Measurements from ENCODE around the gene UCHL3. TPM values are rescaled to one million over a fixed set of nuclear protein-coding genes. Genes with fewer than 3 reads are reported as not detected.

The UCHL3 gene
- total and polyA plus RNA-seq, 9 of the 15 experiments (the other 6 are each of a cell fraction or from before 2014, with no cell fraction given): 42.2 to 112 (median 85.4) TPM

DNA sequence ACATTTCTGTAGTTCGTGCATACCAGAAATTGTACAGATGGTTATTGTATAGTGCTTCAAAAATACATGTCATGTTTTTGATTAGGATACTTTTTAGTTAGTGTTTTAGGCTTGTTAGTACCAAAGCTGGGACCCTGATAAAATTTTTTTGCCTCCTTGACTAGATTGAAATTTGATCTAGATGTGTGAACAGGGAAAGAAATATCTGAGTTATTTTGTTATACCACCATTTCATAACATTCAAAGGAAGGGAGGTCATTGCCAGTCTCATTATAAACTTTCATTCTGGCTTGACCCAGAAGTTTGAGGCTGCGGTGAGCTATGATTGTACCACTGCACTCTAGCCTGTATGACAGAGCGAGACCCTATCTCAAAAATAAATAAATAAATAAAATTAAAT lies 95.5 kb downstream of the UCHL3 start:
- H3K79me2 ChIP-seq (ENCODE audit: control insufficient read depth, insufficient read depth, low read length): no peaks in the 10 kb centered on the region
- H3K9me3 ChIP-seq (replicated peaks; ENCODE audit: control insufficient read depth, insufficient read depth, low read depth, low read length): no peaks in the 10 kb centered on the region
- H3K36me3 ChIP-seq (ENCODE audit: control insufficient read depth, insufficient read depth, low read length): no peaks in the 10 kb centered on the region
- BruUV-seq (replicated peaks): no TSS peak
- H3K27me3 ChIP-seq (ENCODE audit: control insufficient read depth in 2 of 2, insufficient read depth in 2 of 2, low read length in 2 of 2): no peaks in the 10 kb centered on the region
- 22% methylated on average over 3 of the region's 3 CpGs for WGBS (ENCODE audit: insufficient coverage, low coverage, missing lambda C conversion rate)
- in situ Hi-C loops (cut with MboI): no loop called here
- H3K4me2 ChIP-seq (ENCODE audit: insufficient read depth, low read length): no peak overlapping the region
- intact Hi-C loops (cut with micrococcal nuclease): no loop called here
- no peak for ATAC-seq
- ChIA-PET POLR2A (no interaction called here), CTCF (ENCODE audit: low intra/inter-chr PET ratio) (no interaction called here)
- no peak overlapping the region for H3K27ac ChIP-seq (ENCODE audit: extremely low read depth, low read depth, low read length)
- no peaks in the 10 kb centered on the region for H3K9me1 ChIP-seq (ENCODE audit: control insufficient read depth, insufficient read depth, low read length)
- no peak for DNase-seq (ENCODE audit: extremely low read depth in 1 of 4, low spot score in 3 of 4)
- no peak overlapping the region for H3K9ac ChIP-seq (ENCODE audit: insufficient read depth in 1 of 2, low read depth in 2 of 2, low read length in 2 of 2)
- H3K4me3 ChIP-seq: no peak overlapping the region
- no peak overlapping the region for H2AFZ ChIP-seq (ENCODE audit: low read depth, low read length)
- FAIRE-seq: no peak
- no peaks in the 10 kb centered on the region for H3K4me1 ChIP-seq (replicated peaks in 1 of 2; ENCODE audit: control insufficient read depth in 2 of 2, insufficient read depth in 2 of 2, low read length in 2 of 2)
- H4K20me1 ChIP-seq (replicated peaks; ENCODE audit: control insufficient read depth, insufficient read depth, low read length): no peaks in the 10 kb centered on the region
- TF ChIP-seq, protein P1, sequence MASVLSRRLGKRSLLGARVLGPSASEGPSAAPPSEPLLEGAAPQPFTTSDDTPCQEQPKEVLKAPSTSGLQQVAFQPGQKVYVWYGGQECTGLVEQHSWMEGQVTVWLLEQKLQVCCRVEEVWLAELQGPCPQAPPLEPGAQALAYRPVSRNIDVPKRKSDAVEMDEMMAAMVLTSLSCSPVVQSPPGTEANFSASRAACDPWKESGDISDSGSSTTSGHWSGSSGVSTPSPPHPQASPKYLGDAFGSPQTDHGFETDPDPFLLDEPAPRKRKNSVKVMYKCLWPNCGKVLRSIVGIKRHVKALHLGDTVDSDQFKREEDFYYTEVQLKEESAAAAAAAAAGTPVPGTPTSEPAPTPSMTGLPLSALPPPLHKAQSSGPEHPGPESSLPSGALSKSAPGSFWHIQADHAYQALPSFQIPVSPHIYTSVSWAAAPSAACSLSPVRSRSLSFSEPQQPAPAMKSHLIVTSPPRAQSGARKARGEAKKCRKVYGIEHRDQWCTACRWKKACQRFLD (CRISPR knock-in tag; IDR thresholded peaks at IDR 0.05): no peak
- TF ChIP-seq, protein P2, sequence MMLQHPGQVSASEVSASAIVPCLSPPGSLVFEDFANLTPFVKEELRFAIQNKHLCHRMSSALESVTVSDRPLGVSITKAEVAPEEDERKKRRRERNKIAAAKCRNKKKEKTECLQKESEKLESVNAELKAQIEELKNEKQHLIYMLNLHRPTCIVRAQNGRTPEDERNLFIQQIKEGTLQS (IDR thresholded peaks at IDR 0.05): no peak
- TF ChIP-seq, protein P2 (CRISPR knock-in tag; conservative IDR thresholded peaks at IDR 0.05): no peak
- TF ChIP-seq SMAD3 (CRISPR knock-in tag; conservative IDR thresholded peaks at IDR 0.05) (no peak), TRIM28 (IDR thresholded peaks at IDR 0.05) (no peak), NCOA4 (IDR thresholded peaks at IDR 0.05; ENCODE audit: partially characterized antibody) (no peak), RBM14 (IDR thresholded peaks at IDR 0.05; ENCODE audit: borderline replicate concordance, insufficient read depth, low read depth, low read length) (no peak), IRF2 (CRISPR knock-in tag; IDR thresholded peaks at IDR 0.05) (no peak)
- TF ChIP-seq, protein P3, sequence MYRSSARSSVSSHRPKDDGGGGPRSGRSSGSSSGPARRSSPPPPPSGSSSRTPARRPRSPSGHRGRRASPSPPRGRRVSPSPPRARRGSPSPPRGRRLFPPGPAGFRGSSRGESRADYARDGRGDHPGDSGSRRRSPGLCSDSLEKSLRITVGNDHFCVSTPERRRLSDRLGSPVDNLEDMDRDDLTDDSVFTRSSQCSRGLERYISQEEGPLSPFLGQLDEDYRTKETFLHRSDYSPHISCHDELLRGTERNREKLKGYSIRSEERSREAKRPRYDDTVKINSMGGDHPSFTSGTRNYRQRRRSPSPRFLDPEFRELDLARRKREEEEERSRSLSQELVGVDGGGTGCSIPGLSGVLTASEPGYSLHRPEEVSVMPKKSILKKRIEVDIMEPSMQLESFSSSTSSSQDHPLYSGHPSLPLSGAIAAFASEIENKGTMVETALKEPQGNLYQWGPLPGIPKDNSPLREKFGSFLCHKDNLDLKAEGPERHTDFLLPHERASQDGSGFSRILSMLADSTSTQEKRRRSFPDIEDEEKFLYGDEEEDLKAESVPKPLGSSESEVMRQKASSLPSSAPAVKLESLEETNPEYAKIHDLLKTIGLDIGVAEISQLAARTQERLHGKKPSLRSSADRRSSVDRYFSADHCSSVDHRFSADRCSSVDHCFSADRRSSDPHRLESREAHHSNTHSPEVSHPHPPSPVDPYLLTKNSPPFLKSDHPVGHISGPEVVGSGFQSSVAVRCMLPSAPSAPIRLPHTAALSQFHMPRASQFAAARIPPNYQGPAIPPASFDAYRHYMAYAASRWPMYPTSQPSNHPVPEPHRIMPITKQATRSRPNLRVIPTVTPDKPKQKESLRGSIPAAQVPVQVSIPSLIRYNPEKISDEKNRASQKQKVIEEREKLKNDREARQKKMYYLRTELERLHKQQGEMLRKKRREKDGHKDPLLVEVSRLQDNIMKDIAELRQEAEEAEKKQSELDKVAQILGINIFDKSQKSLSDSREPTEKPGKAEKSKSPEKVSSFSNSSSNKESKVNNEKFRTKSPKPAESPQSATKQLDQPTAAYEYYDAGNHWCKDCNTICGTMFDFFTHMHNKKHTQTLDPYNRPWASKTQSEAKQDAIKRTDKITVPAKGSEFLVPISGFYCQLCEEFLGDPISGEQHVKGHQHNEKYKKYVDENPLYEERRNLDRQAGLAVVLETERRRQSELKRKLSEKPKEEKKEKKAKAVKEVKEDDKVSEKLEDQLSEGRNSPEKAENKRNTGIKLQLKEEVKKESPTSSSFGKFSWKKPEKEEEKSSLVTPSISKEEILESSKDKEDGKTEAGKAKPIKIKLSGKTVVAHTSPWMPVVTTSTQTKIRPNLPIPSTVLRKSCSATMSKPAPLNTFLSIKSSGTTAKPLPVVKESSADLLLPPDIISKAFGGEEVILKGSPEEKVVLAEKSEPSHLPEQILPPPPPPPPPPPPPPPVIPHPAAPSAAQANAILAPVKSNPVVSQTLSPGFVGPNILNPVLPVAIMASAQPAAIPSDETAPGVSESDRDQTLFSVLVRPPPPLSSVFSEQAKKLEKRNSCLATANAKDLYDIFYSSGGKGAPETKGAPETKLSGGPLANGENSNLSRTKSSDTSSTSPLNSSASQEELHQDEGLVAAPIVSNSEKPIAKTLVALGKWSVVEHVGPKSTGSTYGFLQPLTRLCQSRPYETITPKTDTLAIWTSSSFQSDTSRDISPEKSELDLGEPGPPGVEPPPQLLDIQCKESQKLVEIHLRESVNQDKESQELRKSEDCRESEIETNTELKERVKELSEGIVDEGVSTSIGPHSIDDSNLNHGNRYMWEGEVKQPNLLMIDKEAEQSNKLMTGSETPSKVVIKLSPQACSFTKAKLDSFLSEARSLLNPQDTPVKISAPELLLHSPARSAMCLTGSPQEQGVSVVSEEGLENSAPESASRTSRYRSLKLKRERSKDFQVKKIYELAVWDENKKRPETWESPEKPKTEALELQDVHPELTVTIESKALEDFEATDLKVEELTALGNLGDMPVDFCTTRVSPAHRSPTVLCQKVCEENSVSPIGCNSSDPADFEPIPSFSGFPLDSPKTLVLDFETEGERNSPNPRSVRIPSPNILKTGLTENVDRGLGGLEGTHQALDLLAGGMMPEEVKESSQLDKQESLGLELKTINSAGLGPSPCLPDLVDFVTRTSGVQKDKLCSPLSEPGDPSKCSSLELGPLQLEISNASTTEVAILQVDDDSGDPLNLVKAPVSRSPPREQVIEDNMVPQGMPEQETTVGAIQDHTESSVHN (IDR thresholded peaks at IDR 0.05; ENCODE audit: borderline replicate concordance in 1 of 2, low read depth in 1 of 2): no peak

All from K562 (cell line).